NCI-H1092 (cell line): ENCODE results near the gene DROSHA.

Experiments
- DNase-seq: peaks from one replicate; lab custom pipeline; 2025; lab: John Stamatoyannopoulos, UW

DROSHA gene

GRCh38 chr5:31469886-31470285 lies 62.0 kb downstream of the DROSHA start:
- no peak for DNase-seq

GRCh38 chr5:31469466-31469865 lies 62.4 kb downstream of the DROSHA start:
- no peak for DNase-seq

- DNase-seq: no peak
Observed at GRCh38 chr5:31465291-31465690, 66.6 kb downstream of the DROSHA start.

GRCh38 chr5:31464081-31464480 lies 67.8 kb downstream of the DROSHA start:
- DNase-seq: no peak

GRCh38 chr5:31463351-31463750 lies 68.5 kb downstream of the DROSHA start:
- DNase-seq: no peak

GRCh38 chr5:31459594-31459993 lies 72.3 kb downstream of the DROSHA start:
- DNase-seq: no peak

- no peak for DNase-seq
Observed at GRCh38 chr5:31455172-31455571, 76.7 kb downstream of the DROSHA start.

- DNase-seq: no peak
Observed at GRCh38 chr5:31453522-31453921, 78.4 kb downstream of the DROSHA start.

- DNase-seq: no peak
Observed at GRCh38 chr5:31452314-31452713, 79.6 kb downstream of the DROSHA start.

GRCh38 chr5:31449962-31450361 lies 81.9 kb downstream of the DROSHA start:
- DNase-seq: no peak

GRCh38 chr5:31449174-31449573 lies 82.7 kb downstream of the DROSHA start:
- no peak for DNase-seq

- DNase-seq: no peak
Observed at GRCh38 chr5:31445041-31445600, 86.8 kb downstream of the DROSHA start.

GRCh38 chr5:31443572-31443971 lies 88.3 kb downstream of the DROSHA start:
- DNase-seq: no peak

GRCh38 chr5:31442058-31442745 lies 89.7 kb downstream of the DROSHA start:
- no peak for DNase-seq

- no peak for DNase-seq
Observed at GRCh38 chr5:31436851-31437250, 95.0 kb downstream of the DROSHA start.

GRCh38 chr5:31435730-31436129 lies 96.2 kb downstream of the DROSHA start:
- DNase-seq: no peak

GRCh38 chr5:31434898-31435297 lies 97.0 kb downstream of the DROSHA start:
- no peak for DNase-seq

- DNase-seq: no peak
Observed at GRCh38 chr5:31433229-31433628, 98.7 kb downstream of the DROSHA start.

- DNase-seq: no peak
Observed at GRCh38 chr5:31427724-31428309, 104.1 kb downstream of the DROSHA start.

GRCh38 chr5:31427013-31427723 lies 104.7 kb downstream of the DROSHA start:
- no peak for DNase-seq

GRCh38 chr5:31421806-31422586 lies 109.9 kb downstream of the DROSHA start:
- DNase-seq: no peak

GRCh38 chr5:31417512-31417911 lies 114.4 kb downstream of the DROSHA start:
- no peak for DNase-seq
